Glomerular endothelial cell (primary cell): ENCODE data around the gene TUBGCP2. TPM values are rescaled to one million over a fixed set of nuclear protein-coding genes. Genes with fewer than 3 reads are reported as not detected.
"Not testable (repeated sequence)": the region's sequence is repeated elsewhere in the genome, so short reads cannot be mapped to it uniquely, and the experiment has no call there.

Experiments
- DNase-seq: peaks from one replicate; pipeline ENCODE4 v3.0.0-alpha.2; 2011; ENCODE audit warnings: low read depth, low spot score; ENCODE audit errors: extremely low read depth
- total RNA-seq: library from RNA; depleted of rRNA; stranded (reverse); fragments of >200 nt; gene quantifications from 2 replicates; pipeline ENCODE4 v1.2.3, GENCODE V29; 2015

TUBGCP2 gene
- total RNA-seq, 1 donor from 2014 or later, result 55.0 TPM

GRCh38 chr10:133235265-133235855, 73.3 kb downstream of the TUBGCP2 start:
- no peak for DNase-seq

GRCh38 chr10:133234796-133235195, 73.9 kb downstream of the TUBGCP2 start:
- DNase-seq, result not testable (repeated sequence)

- no peak for DNase-seq
Measured at GRCh38 chr10:133231946-133232574, 76.6 kb downstream of the TUBGCP2 start.

GRCh38 chr10:133231244-133231945, 77.3 kb downstream of the TUBGCP2 start:
- DNase-seq, result no peak

- DNase-seq, result no peak
Measured at GRCh38 chr10:133230387-133231195, 78.1 kb downstream of the TUBGCP2 start.

- no peak for DNase-seq
Measured at GRCh38 chr10:133230044-133230361, 78.7 kb downstream of the TUBGCP2 start, which contains the start of gene UTF1. Gene UTF1, plus strand, starts transcription at chr10:133230217. Its CDS starts 72 bp downstream, at chr10:133230289.

GRCh38 chr10:133229265-133230043, 79.2 kb downstream of the TUBGCP2 start:
- no peak for DNase-seq

Other genes with a start within 250 kb of the TUBGCP2 start
- not detected in 2 replicates for gene ADGRA1, start 220.9 kb downstream of the TUBGCP2 start, total RNA-seq
- gene KNDC1, start 148.7 kb downstream of the TUBGCP2 start, total RNA-seq, result not detected in 2 replicates
- not detected in 2 replicates for gene UTF1, start 78.7 kb downstream of the TUBGCP2 start, total RNA-seq
- not detected in 2 replicates for gene VENTX, start 71.0 kb downstream of the TUBGCP2 start, total RNA-seq
- 1.5 and 3.1 TPM in 2 replicates for gene ADAM8, start 32.0 kb downstream of the TUBGCP2 start, total RNA-seq
- 20.1 and 22.2 TPM in 2 replicates for gene ZNF511, start within 50 bp of the TUBGCP2 start, total RNA-seq
- not detected in 2 replicates for gene CALY, start 28.0 kb upstream of the TUBGCP2 start, total RNA-seq
- not detected in 2 replicates for gene PRAP1, start 38.5 kb upstream of the TUBGCP2 start, total RNA-seq
- gene FUOM, start 49.1 kb upstream of the TUBGCP2 start, total RNA-seq, result 18.7 and 54.1 TPM in 2 replicates
- gene ECHS1, start 64.5 kb upstream of the TUBGCP2 start, total RNA-seq, result 105 and 158 TPM in 2 replicates
- gene PAOX, start 70.4 kb upstream of the TUBGCP2 start, total RNA-seq, result 7.9 and 12.1 TPM in 2 replicates
- 24.2 and 44.5 TPM in 2 replicates for gene MTG1, start 85.3 kb upstream of the TUBGCP2 start, total RNA-seq
- gene SPRN, start 115.8 kb upstream of the TUBGCP2 start, total RNA-seq, result 0.64 and 0.92 TPM in 2 replicates
- 0.44 and 1.3 TPM in 2 replicates for gene SCART1, start 145.1 kb upstream of the TUBGCP2 start, total RNA-seq
- 0.64 TPM in 1 of 2 replicates, not detected in the other for gene CYP2E1, start 218.5 kb upstream of the TUBGCP2 start, total RNA-seq